Measurements from ENCODE around the gene PSMB7.

Gene PSMB7

DNA sequence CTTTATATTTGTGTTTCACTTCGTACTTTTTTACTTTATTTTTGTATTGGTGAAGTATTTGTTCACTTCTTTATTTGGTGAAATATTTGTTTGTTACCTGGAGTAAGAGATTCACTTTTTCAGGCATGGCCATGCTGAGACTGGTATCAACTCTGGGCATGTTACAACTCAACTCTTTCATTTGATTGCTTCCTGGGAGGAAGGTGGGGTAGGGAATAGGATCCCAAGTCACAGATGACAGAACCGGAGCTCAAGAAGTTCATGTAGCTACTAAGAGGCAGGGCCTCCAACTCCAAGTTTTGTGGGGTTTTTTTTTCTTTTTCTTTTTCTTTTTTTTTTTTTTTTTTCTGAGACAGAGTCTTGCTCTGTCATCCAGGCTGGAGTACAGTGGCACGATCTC, 28.9 kb upstream of the PSMB7 start:
- no peak for DNase-seq (ENCODE audit: low spot score)
- in situ Hi-C loops (cut with MboI; ENCODE audit: low sequenced_read_pairs, unreplicated experiment) = no loop called here
- TF ChIP-seq, protein P1, sequence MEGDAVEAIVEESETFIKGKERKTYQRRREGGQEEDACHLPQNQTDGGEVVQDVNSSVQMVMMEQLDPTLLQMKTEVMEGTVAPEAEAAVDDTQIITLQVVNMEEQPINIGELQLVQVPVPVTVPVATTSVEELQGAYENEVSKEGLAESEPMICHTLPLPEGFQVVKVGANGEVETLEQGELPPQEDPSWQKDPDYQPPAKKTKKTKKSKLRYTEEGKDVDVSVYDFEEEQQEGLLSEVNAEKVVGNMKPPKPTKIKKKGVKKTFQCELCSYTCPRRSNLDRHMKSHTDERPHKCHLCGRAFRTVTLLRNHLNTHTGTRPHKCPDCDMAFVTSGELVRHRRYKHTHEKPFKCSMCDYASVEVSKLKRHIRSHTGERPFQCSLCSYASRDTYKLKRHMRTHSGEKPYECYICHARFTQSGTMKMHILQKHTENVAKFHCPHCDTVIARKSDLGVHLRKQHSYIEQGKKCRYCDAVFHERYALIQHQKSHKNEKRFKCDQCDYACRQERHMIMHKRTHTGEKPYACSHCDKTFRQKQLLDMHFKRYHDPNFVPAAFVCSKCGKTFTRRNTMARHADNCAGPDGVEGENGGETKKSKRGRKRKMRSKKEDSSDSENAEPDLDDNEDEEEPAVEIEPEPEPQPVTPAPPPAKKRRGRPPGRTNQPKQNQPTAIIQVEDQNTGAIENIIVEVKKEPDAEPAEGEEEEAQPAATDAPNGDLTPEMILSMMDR (IDR thresholded peaks at IDR 0.05; ENCODE audit: borderline replicate concordance, control extremely low read depth, extremely low read depth, insufficient read depth, missing control alignments) = no peak

DNA sequence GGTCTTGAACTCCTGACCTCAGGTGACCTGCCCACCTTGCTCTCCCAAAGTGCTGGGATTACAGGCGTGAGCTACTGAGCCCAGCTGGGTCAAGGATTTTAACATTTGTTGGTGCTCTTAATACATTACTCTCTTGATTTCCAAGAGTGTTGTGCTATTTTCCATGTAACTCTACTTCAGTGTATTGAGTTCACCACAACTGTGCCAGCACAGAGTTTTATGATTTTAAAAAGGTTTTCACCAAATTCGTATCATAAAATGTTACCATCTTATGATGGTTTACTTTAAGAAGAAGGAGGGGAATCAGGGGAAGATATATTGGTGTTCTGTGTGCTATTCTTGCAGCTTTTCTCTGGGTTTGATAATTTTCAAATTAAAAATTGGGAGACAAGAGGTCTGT, 28.4 kb upstream of the PSMB7 start:
- no peak for DNase-seq (ENCODE audit: low spot score)
- in situ Hi-C loops (cut with MboI; ENCODE audit: low sequenced_read_pairs, unreplicated experiment) = no loop called here
- TF ChIP-seq, protein P1 (IDR thresholded peaks at IDR 0.05; ENCODE audit: borderline replicate concordance, control extremely low read depth, extremely low read depth, insufficient read depth, missing control alignments) = no peak

DNA sequence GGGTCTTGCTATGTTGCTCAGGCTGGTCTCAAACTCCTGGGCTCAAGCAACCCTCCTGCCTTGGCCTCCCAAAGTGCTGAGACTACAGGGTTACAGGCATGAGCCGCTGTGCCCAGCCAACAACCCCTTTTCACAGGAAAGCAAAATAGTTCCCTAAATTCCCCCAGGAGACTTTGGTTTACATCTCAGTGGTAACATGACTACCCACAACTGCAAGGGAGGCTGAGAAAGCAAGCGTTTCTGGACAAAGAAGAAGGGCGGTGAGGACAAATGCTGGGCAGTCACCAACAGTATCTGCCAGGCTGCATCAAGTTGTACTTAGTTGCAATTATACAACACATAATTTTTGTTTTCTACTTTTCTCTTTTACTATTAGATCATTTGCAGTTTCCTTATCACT, 27.6 kb upstream of the PSMB7 start:
- TF ChIP-seq, protein P1 (IDR thresholded peaks at IDR 0.05; ENCODE audit: borderline replicate concordance, control extremely low read depth, extremely low read depth, insufficient read depth, missing control alignments) = no peak
- DNase-seq (ENCODE audit: low spot score) = no peak
- in situ Hi-C loops (cut with MboI; ENCODE audit: low sequenced_read_pairs, unreplicated experiment) = no loop called here

DNA sequence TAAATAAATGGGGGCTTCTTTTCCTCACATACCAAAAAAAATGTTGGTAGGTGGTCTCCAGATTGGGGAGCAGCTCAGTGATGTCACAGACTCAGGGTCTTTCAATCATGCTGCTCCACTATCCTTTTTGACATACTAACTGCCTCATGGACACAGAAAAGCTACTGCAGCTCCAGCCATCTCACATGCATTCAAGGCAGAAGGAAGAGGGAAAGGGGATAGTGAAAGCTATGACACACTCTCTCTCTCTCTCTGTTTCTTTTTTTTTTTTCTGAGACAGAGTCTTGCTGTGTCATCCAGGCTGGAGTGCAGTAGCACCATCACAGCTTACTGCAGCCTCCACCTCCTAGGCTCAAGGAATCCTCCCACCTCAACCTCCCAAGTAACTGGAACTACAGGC, 27.1 kb upstream of the PSMB7 start:
- DNase-seq (ENCODE audit: low spot score) = no peak
- in situ Hi-C loops (cut with MboI; ENCODE audit: low sequenced_read_pairs, unreplicated experiment) = no loop called here
- TF ChIP-seq, protein P1 (IDR thresholded peaks at IDR 0.05; ENCODE audit: borderline replicate concordance, control extremely low read depth, extremely low read depth, insufficient read depth, missing control alignments) = no peak

DNA sequence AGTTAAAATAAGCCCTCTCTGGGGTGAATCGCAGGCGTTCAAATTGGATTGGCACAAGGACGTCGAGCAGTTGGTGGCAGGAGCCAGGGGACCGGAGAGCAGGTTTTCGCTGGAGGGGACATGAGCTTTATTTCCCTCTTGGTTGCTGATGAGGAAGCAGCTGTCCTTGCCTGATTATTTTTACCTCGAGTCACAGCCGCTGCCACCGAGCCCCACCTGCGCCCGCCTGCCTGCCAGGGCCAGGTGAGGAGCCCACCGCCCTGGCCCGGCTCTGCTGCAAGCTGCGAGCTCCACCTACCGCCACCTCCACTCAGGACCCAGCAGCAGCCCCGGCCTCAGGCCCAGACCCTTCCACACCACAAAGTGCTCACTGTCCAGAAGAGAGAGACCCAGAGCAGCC, 26.0 kb upstream of the PSMB7 start:
- TF ChIP-seq, protein P1 (IDR thresholded peaks at IDR 0.05; ENCODE audit: borderline replicate concordance, control extremely low read depth, extremely low read depth, insufficient read depth, missing control alignments) = no peak
- in situ Hi-C loops (cut with MboI; ENCODE audit: low sequenced_read_pairs, unreplicated experiment) = no loop called here
- DNase-seq (ENCODE audit: low spot score) = no peak

DNA sequence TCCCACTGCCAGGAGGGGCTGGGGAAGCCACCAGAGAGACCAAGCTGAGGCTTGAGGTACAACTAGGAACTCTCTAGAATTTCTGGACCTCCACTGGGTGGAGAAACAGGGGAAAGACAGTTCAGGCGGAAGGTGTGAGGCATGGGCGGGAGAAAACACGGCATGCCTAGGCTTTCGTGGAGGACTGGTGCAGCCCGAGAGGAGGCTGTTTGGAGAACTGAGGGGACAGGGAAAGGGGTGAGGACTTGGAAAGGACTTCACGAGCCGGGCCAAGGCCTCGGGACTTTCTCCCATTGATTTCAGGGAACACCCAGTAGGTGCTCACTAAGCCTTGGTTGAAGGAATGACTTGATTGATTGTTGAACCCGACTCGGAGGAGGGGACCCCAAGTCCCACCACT, 25.5 kb upstream of the PSMB7 start:
- TF ChIP-seq, protein P1 (IDR thresholded peaks at IDR 0.05; ENCODE audit: borderline replicate concordance, control extremely low read depth, extremely low read depth, insufficient read depth, missing control alignments) = no peak
- in situ Hi-C loops (cut with MboI; ENCODE audit: low sequenced_read_pairs, unreplicated experiment) = no loop called here

DNA sequence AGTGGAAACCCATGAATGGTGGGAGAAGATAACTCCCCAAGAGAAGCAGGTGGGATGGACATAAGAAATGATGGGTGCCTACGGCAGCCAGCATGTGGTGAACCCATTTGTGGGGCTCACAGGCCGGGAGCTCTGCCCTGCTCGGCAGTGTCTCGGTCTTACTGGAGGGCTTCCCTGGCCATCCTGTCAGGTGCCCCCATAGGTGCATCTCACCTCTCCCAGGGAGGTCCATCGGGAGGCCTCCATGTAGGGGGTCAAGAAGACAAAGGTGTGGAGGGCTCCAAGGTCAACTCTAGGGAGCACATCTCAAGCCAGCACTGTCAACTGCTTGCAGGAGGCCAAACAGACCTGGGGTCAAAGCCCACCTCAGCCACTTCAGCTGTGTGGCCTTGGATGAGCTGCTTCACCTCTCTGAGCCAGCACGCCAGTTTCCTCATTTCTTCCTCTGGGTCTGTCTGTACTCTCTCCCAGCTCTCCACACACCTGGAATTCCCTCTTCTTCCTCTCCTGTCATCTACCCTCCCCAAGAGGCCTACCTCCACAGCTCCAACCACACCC, 24.5 kb upstream of the PSMB7 start:
- TF ChIP-seq, protein P1 (IDR thresholded peaks at IDR 0.05; ENCODE audit: borderline replicate concordance, control extremely low read depth, extremely low read depth, insufficient read depth, missing control alignments) = no peak
- DNase-seq (ENCODE audit: low spot score) = no peak
- in situ Hi-C loops (cut with MboI; ENCODE audit: low sequenced_read_pairs, unreplicated experiment) = no loop called here

More for the DNA sequence above, 25.5 kb upstream of the PSMB7 start:
- DNase-seq (ENCODE audit: low spot score) = no peak

Data from GM13976 (cell line).